ENCODE data around the gene SOX18.

GRCh38 chr20:64005394-64005793 lies 44.0 kb downstream of the SOX18 start:
- no peak for TF ChIP-seq TAF1 (IDR thresholded peaks at IDR 0.05; ENCODE audit: low read depth)
- no peak for TF ChIP-seq CREB1 (IDR thresholded peaks at IDR 0.05; ENCODE audit: low read depth)
- no peak for TF ChIP-seq EP300 (IDR thresholded peaks at IDR 0.05; ENCODE audit: borderline replicate concordance)

Measured in Ishikawa (cell line).